ENCODE data around the gene USP7. TPM values are rescaled to one million over a fixed set of nuclear protein-coding genes. Genes with fewer than 3 reads are reported as not detected.

The USP7 gene
- total RNA-seq, 4 donors from 2014 or later: 125 to 139 (median 130) TPM

DNA sequence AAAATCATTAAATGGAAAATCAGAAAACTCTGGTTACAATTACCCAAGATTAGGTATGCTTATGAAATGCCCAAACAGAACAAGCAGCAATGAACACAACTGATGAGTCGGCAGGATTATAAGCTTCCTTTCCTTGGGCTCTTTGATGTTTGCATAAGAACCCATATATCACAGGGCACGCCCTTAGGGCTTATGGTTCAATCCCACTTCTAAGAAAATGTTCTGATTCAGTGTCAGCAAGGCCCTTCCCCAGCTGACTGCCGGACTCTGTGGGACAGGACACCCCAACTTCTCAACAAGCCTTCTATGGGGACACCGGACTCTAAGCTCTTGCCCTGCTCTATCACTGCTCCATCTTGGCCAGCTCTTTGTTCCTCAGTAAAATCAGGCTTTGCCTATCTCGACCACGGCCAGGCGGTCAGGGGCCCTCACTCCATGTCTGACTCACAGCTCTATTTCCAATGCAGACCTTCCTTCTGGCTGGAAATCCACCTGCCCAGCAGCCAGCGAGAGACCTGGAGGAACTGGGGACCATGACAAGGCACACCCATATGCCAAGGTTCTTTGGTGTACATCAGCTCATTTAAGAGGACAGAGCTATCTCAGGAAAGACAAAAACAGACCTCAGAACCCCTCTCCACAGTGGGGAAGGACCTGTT lies 54.8 kb downstream of the USP7 start:
- H3K36me3 ChIP-seq: peaks cover 0 to 92% (median 0%) of the 10 kb centered on the region in 3 donors
- peaks cover 0 to 36% (median 0%) of the 10 kb centered on the region in 4 donors for H3K4me1 ChIP-seq
- TF ChIP-seq, protein P1, sequence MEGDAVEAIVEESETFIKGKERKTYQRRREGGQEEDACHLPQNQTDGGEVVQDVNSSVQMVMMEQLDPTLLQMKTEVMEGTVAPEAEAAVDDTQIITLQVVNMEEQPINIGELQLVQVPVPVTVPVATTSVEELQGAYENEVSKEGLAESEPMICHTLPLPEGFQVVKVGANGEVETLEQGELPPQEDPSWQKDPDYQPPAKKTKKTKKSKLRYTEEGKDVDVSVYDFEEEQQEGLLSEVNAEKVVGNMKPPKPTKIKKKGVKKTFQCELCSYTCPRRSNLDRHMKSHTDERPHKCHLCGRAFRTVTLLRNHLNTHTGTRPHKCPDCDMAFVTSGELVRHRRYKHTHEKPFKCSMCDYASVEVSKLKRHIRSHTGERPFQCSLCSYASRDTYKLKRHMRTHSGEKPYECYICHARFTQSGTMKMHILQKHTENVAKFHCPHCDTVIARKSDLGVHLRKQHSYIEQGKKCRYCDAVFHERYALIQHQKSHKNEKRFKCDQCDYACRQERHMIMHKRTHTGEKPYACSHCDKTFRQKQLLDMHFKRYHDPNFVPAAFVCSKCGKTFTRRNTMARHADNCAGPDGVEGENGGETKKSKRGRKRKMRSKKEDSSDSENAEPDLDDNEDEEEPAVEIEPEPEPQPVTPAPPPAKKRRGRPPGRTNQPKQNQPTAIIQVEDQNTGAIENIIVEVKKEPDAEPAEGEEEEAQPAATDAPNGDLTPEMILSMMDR (IDR thresholded peaks at IDR 0.05): no peak

DNA sequence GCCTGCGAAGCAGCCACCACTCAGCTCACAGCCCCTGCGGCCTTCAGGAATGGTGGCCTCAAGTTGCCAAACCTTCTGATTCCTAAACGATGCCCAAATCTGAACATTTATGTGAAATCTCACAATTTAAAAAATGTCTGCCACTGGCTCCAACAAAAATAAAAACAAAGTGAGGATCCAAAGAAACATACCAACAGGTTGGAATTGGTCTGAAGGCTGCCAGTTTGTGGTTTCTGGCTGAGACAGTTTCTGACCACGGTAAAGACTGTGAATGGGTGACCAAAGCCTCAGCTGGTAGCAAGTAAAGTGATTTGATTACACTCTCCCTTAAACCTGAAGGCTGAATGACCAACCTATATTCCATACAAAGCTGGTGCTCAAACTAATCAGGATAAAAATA lies 56.6 kb downstream of the USP7 start:
- no peak for TF ChIP-seq POLR2A (IDR thresholded peaks at IDR 0.05)
- TF ChIP-seq, protein P1 (IDR thresholded peaks at IDR 0.05): no peak
- no peaks in the 10 kb centered on the region for H3K27me3 ChIP-seq
- no peak overlapping the region for H3K27ac ChIP-seq
- H3K4me1 ChIP-seq: peaks cover 0 to 30% (median 0%) of the 10 kb centered on the region in 4 donors
- H3K4me3 ChIP-seq: no peak overlapping the region
- no peak for DNase-seq
- H3K36me3 ChIP-seq: peaks cover 0 to 100% (median 0%) of the 10 kb centered on the region in 3 donors
- H3K9me3 ChIP-seq: no peaks in the 10 kb centered on the region

More for the DNA sequence above, 54.8 kb downstream of the USP7 start:
- Histone ChIP-seq H3K27me3 (no peaks in the 10 kb centered on the region), H3K4me3 (no peak overlapping the region), H3K9me3 (no peaks in the 10 kb centered on the region), H3K27ac (no peak overlapping the region)
- no peak for DNase-seq

GRCh38 chr16:8905795-8906591 lies 57.7 kb downstream of the USP7 start:
- H3K4me1 ChIP-seq: peaks cover 0 to 23% (median 0%) of the 10 kb centered on the region in 4 donors
- no peak overlapping the region for H3K27ac ChIP-seq
- no peak overlapping the region for H3K4me3 ChIP-seq
- TF ChIP-seq, protein P1 (IDR thresholded peaks at IDR 0.05): peak in 1 of 6 experiments; percentile 5
- no peak for TF ChIP-seq POLR2A (IDR thresholded peaks at IDR 0.05)
- no peaks in the 10 kb centered on the region for H3K9me3 ChIP-seq
- no peaks in the 10 kb centered on the region for H3K27me3 ChIP-seq
- peaks cover 0 to 100% (median 0%) of the 10 kb centered on the region in 3 donors for H3K36me3 ChIP-seq
- no peak for DNase-seq

DNA sequence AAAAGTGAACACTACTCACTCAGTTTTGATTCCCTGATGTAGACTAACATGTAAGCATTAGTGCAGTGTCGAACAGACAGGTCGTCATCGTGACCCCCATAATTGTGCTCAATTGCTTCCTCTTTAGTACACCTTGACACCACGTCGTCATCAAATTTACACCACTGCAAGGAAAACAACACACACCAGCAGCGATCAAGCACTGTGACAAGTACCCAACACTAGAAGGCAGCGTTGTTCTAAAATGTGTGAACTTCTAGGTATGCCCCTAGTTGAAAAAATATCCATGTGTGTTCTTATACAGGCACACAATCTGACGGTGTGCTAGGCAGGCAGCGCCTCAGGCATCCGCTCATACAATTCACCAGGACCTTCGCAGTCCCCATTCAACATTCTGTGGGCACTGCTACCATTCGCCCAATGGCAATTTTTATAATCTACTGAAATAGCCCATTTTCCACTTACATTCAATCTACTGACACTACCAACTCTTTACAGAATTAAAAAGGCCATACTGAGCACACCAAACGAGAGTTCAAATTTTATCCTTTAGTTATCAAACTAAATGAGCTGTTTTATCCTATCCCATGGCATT lies 58.4 kb downstream of the USP7 start:
- Histone ChIP-seq H3K4me3 (no peak overlapping the region), H3K27ac (no peak overlapping the region), H3K27me3 (no peaks in the 10 kb centered on the region), H3K4me1 (peaks cover 0 to 16% (median 0%) of the 10 kb centered on the region in 4 donors), H3K36me3 (peaks cover 0 to 100% (median 0%) of the 10 kb centered on the region in 3 donors), H3K9me3 (no peaks in the 10 kb centered on the region)
- TF ChIP-seq POLR2A (IDR thresholded peaks at IDR 0.05): no peak
- TF ChIP-seq, protein P1 (IDR thresholded peaks at IDR 0.05): peak in 4 of 6 experiments; percentile 35 to 66 (median 53)
- DNase-seq: no peak

GRCh38 chr16:8904018-8904430 lies 59.7 kb downstream of the USP7 start:
- Histone ChIP-seq H3K27ac (no peak overlapping the region), H3K4me1 (peaks cover 0 to 7% (median 0%) of the 10 kb centered on the region in 4 donors), H3K36me3 (peaks cover 0 to 100% (median 0%) of the 10 kb centered on the region in 3 donors), H3K27me3 (no peaks in the 10 kb centered on the region), H3K9me3 (no peaks in the 10 kb centered on the region), H3K4me3 (no peak overlapping the region)
- TF ChIP-seq, protein P1 (IDR thresholded peaks at IDR 0.05): no peak
- TF ChIP-seq POLR2A (IDR thresholded peaks at IDR 0.05): no peak
- DNase-seq: no peak

Measured in Peyer's patch (tissue), 4 donors.